ENCODE results near the gene ASPM.
"Not testable (repeated sequence)": the region's sequence is repeated elsewhere in the genome, so short reads cannot be mapped to it uniquely, and the experiment has no call there.

The ASPM gene

DNA sequence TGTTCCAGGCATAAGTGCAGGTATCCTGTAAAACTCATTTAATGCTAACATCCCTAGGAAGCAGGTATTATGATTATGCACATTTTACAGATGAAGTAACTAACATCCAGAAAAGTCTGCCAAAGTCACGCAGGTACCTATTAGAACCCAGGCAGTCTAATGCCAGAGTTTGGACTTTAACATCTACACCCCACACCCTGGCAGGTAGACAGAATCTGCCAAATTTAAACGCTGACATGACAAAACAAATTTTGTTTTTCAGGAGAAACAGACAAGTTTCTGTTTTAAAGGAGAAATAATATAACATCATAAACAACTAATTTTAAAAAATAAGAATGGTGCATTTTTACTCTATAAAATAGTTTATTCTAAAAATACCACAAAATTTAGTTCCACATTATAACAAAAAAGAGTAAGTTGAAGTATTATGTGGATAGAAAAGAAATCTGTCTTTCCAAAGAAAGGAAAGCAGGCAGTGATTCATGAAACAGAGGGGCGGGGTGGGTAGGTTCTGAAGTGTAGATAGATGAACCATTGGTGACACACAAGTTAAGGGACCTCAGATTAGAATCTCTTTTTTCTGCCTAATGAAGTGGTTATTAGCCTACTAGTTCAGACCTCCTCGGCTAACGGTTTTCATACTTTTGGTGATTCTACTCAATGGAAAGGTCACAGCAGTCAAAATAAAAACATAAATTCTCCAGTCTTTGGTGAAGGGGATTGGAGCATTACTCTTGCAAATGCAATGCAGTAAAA, 1.7 kb downstream of the ASPM start:
- in situ Hi-C loops (cut with HindIII; ENCODE audit: low sequenced_read_pairs): no loop called here

DNA sequence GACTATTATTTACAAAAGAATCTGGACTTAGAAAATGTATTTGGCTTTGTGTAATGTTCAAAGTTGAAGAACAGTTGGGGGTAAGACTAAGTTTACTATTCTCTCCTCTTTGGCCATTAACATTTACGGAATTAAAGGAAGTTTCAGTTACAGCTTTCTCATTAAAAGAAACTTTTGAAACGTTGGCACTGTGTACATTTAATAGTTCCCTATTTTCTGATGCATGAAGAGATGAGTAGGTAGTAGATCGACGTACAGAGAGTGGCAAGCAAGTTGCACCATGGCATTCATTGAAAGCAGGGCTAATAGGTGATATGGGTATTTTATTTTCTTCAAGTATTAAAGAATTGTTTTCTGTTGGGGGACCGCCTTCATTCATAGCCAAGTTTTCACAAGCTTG, 3.2 kb downstream of the ASPM start:
- in situ Hi-C loops (cut with HindIII; ENCODE audit: low sequenced_read_pairs): no loop called here

- in situ Hi-C loops (cut with HindIII; ENCODE audit: low sequenced_read_pairs): no loop called here
Observed at GRCh38 chr1:197141575-197141974, 4.9 kb downstream of the ASPM start.

DNA sequence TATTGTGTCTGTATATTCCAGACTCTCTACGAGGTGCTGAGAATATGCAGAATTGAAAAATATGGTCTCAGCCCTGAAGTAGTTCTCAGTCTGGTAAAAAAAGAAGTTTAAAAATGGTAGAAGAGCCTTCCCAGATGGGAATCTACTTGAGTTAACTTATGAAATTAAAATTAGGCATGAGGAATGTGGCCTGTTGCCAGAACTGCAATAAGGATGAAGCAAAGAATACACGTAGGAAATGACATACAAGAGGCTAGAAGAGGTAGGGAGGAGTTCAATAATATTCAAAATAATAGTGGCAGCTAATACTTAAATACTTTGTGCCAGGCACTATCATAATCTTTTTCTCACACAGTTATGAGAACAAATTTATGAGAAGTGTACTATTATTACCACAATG, 6.3 kb downstream of the ASPM start:
- in situ Hi-C loops (cut with HindIII; ENCODE audit: low sequenced_read_pairs): no loop called here

DNA sequence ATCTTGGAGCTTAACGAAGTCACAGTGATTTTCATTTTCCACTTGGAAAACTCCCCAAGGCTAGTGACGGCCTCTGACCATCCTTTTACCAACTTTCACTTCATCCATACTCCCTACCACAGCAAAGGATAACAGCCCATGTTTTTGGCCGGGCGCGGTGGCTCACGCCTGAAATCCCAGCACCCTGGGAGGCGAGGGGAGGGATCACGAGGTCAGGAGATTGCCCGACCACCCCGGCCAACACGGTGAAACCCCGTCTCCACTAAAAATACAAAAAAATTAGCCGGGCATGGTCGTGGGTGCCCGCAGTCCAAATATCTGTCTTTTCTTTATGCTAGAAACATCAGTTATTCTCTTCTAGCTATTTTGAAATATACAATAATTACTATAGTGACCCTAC, 7.3 kb downstream of the ASPM start:
- in situ Hi-C loops (cut with HindIII; ENCODE audit: low sequenced_read_pairs): no loop called here

DNA sequence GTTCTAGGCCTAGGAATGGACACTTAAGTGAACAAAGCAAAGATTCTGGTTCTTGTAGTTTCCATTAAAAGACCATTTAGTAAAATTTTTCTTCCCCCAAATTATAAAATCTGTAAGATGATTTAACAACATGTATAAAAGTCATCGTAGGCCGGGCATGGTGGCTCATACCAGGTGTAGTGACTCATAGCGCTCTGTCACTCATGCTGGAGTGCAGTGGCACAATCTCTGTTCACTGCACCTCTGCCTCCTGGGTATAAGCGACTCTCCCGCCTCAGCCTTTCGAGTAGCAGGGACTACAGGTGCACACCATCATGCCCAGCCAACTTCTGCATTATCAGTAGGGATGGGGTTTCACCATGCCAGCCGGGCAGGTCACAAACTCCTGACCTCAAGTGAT, 9.1 kb downstream of the ASPM start:
- in situ Hi-C loops (cut with HindIII; ENCODE audit: low sequenced_read_pairs): no loop called here

- in situ Hi-C loops (cut with HindIII; ENCODE audit: low sequenced_read_pairs): no loop called here
Observed at GRCh38 chr1:197130677-197131304, 15.7 kb downstream of the ASPM start.

DNA sequence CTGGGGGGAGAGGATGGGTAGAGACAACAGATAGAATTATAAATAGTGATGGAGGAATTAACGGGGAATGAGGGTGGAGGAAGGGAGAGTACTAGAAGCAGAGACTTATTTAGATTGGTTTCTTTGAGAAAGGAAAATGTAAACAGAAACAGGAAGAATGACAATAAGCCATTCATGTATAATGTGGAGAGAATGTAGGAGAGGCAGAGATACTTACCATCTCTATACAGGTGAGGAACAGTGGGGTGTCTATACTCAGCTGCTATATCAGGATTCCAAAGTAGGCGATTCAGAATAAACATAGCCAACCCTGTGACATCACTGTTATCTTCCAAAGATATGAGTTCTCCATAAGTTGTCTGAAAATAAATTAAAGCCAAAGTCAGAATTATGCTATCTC, 16.8 kb downstream of the ASPM start:
- in situ Hi-C loops (cut with HindIII; ENCODE audit: low sequenced_read_pairs): no loop called here

GRCh38 chr1:197127246-197127912, 19.1 kb downstream of the ASPM start:
- in situ Hi-C loops (cut with HindIII; ENCODE audit: low sequenced_read_pairs): no loop called here

DNA sequence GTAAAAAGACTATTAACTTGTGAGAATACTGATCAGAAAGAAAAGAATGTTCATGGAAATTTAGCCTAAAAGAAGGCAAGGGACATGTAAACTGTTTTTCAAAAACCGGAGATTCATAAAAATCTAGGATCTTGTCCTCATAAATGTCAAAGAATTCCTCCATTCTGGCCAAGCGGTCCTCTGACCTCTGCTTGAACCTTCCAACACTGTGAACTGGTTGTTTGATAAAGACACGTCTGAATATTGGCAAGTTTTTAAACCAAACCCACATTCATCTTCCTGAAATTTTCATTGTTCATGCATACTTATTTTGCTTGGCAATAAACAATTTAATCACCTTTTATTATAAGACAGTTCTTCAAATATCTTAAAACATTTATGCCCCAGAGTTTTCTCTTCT, 19.8 kb downstream of the ASPM start:
- in situ Hi-C loops (cut with HindIII; ENCODE audit: low sequenced_read_pairs): no loop called here

- in situ Hi-C loops (cut with HindIII; ENCODE audit: low sequenced_read_pairs): no loop called here
Observed at GRCh38 chr1:197124376-197124775, 22.1 kb downstream of the ASPM start.

GRCh38 chr1:197116156-197116555, 30.3 kb downstream of the ASPM start:
- in situ Hi-C loops (cut with HindIII; ENCODE audit: low sequenced_read_pairs): no loop called here

GRCh38 chr1:197106869-197107268, 39.6 kb downstream of the ASPM start:
- in situ Hi-C loops (cut with HindIII; ENCODE audit: low sequenced_read_pairs): no loop called here

- in situ Hi-C loops (cut with HindIII; ENCODE audit: low sequenced_read_pairs): no loop called here
Observed at GRCh38 chr1:197103300-197103699, 43.2 kb downstream of the ASPM start.

GRCh38 chr1:197101978-197102377, 44.5 kb downstream of the ASPM start:
- in situ Hi-C loops (cut with HindIII; ENCODE audit: low sequenced_read_pairs): no loop called here

DNA sequence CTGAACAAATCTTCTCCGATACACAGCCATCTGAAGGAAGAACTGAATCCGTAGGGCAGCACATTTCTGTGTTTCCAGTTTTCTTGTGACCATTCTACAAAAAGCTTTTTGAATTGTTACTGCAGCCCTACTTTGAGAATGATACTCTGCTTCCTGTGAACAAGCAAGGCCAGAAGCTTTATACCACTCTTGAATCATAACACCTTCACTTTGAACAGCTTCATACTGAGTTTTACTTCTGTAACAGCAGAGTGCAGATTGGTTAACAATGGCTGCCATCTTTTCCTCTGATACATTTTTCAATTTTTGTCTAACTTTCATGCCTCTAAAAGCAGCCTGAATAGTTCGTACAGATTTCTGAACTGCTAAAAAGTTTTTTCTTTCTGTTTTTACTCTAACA, 45.8 kb downstream of the ASPM start:
- in situ Hi-C loops (cut with HindIII; ENCODE audit: low sequenced_read_pairs): no loop called here

DNA sequence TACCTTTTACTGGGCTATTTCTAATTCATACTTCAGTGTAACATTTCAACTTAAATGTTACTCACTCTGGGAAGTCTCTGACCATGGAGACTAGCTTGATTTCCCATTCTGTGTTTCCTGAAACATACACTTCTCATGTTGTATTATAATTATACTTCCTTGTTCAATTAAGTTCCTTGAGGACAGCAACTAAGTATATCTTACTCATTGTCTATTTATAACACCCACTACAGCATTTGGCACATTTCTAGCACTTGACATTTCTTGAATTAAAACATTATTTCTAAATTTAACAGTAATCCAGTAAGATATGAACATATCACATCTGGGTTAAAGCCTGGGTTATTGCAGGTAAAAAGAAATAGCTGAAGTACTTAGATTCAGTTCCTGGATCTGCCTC, 47.0 kb downstream of the ASPM start:
- in situ Hi-C loops (cut with HindIII; ENCODE audit: low sequenced_read_pairs): no loop called here

DNA sequence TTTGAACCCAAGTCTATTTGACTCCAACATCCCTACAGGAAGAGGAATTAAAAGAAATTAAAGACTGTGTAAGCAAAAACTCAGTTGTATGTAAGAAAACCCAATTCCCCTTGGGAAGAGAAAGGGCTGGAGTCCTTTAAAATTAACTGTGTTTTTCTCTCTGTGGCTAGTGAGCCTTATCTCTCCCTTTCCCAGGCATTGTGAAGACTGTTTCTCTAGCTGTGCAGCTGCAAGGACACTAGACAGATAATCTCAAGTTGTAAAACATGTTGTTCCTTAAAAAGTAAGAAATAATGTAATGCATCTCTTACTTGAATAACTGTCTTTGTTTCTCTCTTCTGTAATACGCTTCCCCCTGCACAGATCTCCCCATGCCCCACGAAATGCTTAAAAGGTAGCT, 49.5 kb downstream of the ASPM start:
- in situ Hi-C loops (cut with HindIII; ENCODE audit: low sequenced_read_pairs): not testable (repeated sequence)

DNA sequence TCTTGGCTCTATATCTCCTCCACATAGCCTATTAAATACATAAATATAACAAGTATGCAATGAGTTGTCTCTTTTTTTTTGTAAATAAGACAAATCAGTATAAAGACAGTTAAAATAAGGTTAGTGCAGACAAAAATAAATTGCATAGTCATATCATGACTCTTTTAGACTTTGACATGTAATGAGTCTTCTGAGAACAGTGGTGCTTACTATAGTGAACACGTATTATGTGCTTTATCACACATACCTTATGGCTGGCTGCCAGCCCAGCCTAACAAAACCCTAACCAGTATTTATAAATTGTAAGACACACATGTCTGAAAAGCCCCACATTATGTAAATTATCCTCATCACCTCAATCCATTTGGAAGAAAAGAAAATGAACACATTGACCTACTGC, 50.3 kb downstream of the ASPM start:
- in situ Hi-C loops (cut with HindIII; ENCODE audit: low sequenced_read_pairs): no loop called here

GRCh38 chr1:197093226-197093885, 53.1 kb downstream of the ASPM start:
- in situ Hi-C loops (cut with HindIII; ENCODE audit: low sequenced_read_pairs): no loop called here

DNA sequence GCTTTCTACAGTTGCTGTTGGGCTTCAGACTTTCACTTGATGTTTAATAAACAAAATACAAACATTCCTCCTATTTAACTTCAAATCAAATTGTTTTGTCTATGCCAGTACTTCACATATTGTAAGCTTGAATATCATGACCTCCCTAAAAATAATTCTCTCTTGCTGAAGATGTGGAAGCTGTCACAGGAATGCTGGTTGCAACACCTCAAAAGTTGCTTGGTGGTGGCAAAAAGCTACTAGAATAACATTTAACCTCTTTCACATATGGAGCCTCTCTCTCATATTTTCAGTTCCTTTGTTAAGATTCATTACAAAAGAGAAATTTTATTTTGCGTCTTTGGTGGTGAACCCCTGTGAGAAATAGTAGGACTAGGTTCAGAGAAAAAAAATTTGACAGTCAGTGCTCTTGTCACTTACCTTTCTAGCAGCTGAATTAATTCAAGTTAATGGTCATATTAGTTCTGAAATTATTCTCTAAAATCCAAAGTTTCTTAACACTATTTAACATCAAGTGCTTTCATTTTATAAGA, 53.9 kb downstream of the ASPM start:
- in situ Hi-C loops (cut with HindIII; ENCODE audit: low sequenced_read_pairs): no loop called here

Measured in DLD1 (cell line).